GM06990 (cell line): Measurements from ENCODE around the gene C11orf87.

ENCODE experiments used
- DNase-seq: peaks from one replicate; pipeline ENCODE4 v3.0.0-alpha.2; 2011; ENCODE audit not compliant: insufficient read length; ENCODE audit errors: extremely low read depth
- H3K27me3 ChIP-seq: replicated peaks from 2 replicates; pipeline ENCODE4 v1.6.0; 2011; ENCODE audit warnings: low read length; ENCODE audit not compliant: control insufficient read depth, insufficient read depth
- H3K36me3 ChIP-seq: 2 replicates; pipeline ENCODE4 v1.5.1; 2011; ENCODE audit warnings: low read length; ENCODE audit not compliant: control insufficient read depth, insufficient read depth
- H3K4me3 ChIP-seq: replicated peaks from 2 replicates; pipeline ENCODE4 v1.5.1; 2011; ENCODE audit warnings: low read depth, mild to moderate bottlenecking, control low read depth, low read length
- TF ChIP-seq, protein P1 (sequence below): IDR thresholded peaks from 2 replicates; pipeline ENCODE4 v1.5.1; 2011; ENCODE audit warnings: low read length, control low read depth, mild to moderate bottlenecking, inconsistent platforms; ENCODE audit not compliant: insufficient read depth, poor library complexity, severe bottlenecking

The C11orf87 gene

DNA sequence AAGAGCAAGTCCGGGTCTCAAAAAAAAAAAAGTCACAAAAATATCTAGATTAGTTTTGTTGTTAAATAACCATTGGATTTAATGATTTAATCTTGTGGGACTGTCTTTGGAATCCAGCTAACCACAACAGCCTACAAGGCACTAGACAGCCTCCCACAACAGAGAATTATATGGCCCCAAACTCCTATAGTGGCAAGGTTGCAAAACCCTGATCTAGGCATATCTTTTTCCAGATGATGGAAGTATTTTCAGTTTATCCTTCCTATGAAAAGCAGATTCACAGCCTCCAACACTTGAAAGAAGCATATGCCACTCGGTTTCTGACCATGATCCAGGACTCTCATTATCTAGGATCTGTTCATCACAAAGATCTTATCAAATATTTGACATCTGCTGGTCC is 5.4 kb upstream of the C11orf87 start:
- Histone ChIP-seq H3K4me3 (no peak overlapping the region), H3K27me3 (peaks cover 1% of the 10 kb centered on the region; the same call in 1 of the 2 replicates), H3K36me3 (no peaks in the 10 kb centered on the region)
- DNase-seq, result no peak
- TF ChIP-seq, protein P1, sequence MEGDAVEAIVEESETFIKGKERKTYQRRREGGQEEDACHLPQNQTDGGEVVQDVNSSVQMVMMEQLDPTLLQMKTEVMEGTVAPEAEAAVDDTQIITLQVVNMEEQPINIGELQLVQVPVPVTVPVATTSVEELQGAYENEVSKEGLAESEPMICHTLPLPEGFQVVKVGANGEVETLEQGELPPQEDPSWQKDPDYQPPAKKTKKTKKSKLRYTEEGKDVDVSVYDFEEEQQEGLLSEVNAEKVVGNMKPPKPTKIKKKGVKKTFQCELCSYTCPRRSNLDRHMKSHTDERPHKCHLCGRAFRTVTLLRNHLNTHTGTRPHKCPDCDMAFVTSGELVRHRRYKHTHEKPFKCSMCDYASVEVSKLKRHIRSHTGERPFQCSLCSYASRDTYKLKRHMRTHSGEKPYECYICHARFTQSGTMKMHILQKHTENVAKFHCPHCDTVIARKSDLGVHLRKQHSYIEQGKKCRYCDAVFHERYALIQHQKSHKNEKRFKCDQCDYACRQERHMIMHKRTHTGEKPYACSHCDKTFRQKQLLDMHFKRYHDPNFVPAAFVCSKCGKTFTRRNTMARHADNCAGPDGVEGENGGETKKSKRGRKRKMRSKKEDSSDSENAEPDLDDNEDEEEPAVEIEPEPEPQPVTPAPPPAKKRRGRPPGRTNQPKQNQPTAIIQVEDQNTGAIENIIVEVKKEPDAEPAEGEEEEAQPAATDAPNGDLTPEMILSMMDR, result no peak

DNA sequence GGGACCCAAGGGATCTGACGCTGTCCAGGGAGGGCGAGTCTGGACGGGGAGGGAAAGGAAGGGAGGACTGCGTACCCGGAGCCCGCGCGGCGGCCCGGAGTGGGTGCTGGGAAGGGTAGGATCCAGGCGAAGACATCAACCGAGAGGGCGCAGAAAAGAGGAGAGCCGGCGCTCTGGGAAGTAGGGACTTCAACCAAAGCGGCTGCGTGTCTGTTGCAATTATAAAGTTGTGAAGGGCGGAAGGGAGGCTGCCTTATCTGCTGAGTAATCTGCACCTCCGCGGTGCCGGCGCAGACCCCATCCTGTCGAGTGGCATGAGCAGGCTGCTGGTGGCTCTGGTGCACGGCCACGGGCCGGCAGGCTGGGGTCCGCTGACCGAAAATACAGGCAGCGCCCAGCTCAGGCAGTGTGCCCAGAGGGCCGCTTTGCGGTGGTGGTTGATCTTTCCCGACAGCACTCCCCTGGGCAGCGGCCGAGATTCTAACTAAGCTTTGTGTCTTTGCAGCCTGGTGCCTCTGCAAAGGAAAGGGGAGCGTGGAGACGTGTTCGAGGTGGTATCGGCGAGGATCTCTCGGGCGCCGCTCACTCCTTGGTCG is 978 bp downstream of the C11orf87 start:
- Histone ChIP-seq H3K27me3 (peaks cover 3% of the 10 kb centered on the region; the same call in 1 of the 2 replicates), H3K4me3 (no peak overlapping the region), H3K36me3 (no peaks in the 10 kb centered on the region)
- DNase-seq, result peak; percentile 6
- TF ChIP-seq, protein P1, result no peak

DNA sequence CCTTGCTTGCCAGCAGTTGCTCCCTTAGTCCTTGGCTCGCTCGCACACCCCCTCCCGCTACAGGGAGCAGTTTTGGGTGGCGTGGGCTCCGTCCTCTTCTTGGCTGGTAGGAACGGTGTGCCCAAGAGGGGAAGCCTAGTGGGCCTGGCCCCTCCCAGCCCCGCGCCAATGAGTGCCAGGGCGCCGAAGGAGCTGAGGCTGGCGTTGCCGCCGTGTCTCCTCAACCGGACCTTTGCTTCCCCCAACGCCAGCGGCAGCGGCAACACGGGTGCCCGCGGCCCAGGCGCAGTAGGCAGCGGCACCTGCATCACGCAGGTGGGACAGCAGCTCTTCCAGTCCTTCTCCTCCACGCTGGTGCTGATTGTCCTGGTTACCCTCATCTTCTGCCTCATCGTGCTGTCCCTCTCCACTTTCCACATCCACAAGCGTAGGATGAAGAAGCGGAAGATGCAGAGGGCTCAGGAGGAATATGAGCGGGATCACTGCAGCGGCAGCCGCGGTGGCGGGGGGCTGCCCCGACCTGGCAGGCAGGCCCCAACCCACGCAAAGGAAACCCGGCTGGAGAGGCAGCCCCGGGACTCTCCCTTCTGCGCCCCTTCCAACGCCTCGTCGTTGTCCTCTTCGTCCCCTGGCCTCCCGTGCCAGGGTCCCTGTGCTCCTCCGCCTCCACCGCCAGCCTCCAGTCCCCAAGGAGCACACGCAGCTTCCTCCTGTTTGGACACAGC is 1.6 kb downstream of the C11orf87 start:
- Histone ChIP-seq H3K4me3 (no peak overlapping the region), H3K36me3 (no peaks in the 10 kb centered on the region), H3K27me3 (peaks cover 3% of the 10 kb centered on the region; the same call in 1 of the 2 replicates)
- TF ChIP-seq, protein P1, result no peak
- DNase-seq, result peak; percentile 5

DNA sequence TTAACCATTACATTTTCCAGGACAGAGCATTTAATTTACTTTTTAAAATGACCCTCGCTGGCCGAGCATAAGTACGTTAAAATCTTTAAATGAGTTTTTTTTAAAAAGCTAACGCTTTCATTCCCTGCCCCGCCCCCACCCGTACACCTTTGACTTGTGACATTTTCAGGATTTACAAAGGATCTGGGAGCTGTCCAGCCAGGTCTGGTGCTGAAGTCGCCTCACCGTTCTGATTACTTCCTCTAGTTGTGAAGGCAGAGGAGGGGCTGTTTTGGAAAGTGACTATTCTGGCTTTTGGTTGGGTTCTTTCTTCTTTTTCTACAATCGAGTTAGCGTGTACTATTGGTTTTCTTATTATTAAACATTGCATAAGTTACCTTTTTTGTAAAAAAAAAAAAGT is 2.9 kb downstream of the C11orf87 start:
- no peak for DNase-seq
- Histone ChIP-seq H3K36me3 (no peaks in the 10 kb centered on the region), H3K4me3 (no peak overlapping the region), H3K27me3 (peaks cover 3% of the 10 kb centered on the region; the same call in 1 of the 2 replicates)
- TF ChIP-seq, protein P1, result no peak

DNA sequence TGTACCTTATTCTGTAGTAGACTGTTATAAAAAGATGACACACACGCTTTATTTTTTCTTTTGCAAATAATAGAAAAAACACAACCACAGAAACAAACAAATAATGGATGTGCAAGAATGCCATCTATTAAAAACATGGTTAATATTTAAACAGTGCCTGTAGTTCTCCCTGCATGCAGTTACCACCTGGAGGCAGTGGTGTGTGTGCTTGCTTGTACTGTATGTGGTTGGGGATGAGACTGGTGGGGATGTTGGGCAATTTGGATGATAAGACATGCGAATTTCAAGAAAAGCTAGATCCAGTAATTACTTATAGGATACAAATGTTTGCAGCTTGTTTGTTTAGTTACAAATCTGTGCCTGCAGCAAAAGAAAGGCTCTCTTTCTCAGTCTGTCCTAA is 3.6 kb downstream of the C11orf87 start:
- no peaks in the 10 kb centered on the region for H3K36me3 ChIP-seq
- TF ChIP-seq, protein P1, result no peak
- DNase-seq, result no peak
- peaks cover 3% of the 10 kb centered on the region; the same call in 1 of the 2 replicates for H3K27me3 ChIP-seq
- H3K4me3 ChIP-seq, result no peak overlapping the region
